Fibroblast of skin of scalp (primary cell): ENCODE measurements around the gene CERS6.
"Not testable (repeated sequence)": the region's sequence is repeated elsewhere in the genome, so short reads cannot be mapped to it uniquely, and the experiment has no call there.

Source experiments
- DNase-seq: peaks from one replicate; pipeline ENCODE4 v3.0.0-alpha.2; 2013

The CERS6 gene

GRCh38 chr2:168468354-168468753 is 12.3 kb downstream of the CERS6 start:
- no peak for DNase-seq

GRCh38 chr2:168469281-168469988 is 13.4 kb downstream of the CERS6 start:
- DNase-seq = no peak

- no peak for DNase-seq
Measured at GRCh38 chr2:168470320-168471162, 14.5 kb downstream of the CERS6 start.

- DNase-seq = no peak
Measured at GRCh38 chr2:168471163-168471475, 15.0 kb downstream of the CERS6 start.

GRCh38 chr2:168475636-168476035 is 19.6 kb downstream of the CERS6 start:
- no peak for DNase-seq

GRCh38 chr2:168478206-168478605 is 22.1 kb downstream of the CERS6 start:
- DNase-seq = no peak

GRCh38 chr2:168480356-168480755 is 24.3 kb downstream of the CERS6 start:
- no peak for DNase-seq

- DNase-seq = no peak
Measured at GRCh38 chr2:168480825-168481585, 24.9 kb downstream of the CERS6 start.

- no peak for DNase-seq
Measured at GRCh38 chr2:168482269-168482668, 26.2 kb downstream of the CERS6 start.

GRCh38 chr2:168482952-168483831 is 27.1 kb downstream of the CERS6 start:
- DNase-seq = no peak

GRCh38 chr2:168486477-168486876 is 30.4 kb downstream of the CERS6 start:
- DNase-seq = no peak

GRCh38 chr2:168490015-168490874 is 34.2 kb downstream of the CERS6 start:
- DNase-seq = peak; percentile 32

- DNase-seq = peak; percentile 5
Measured at GRCh38 chr2:168490946-168491605, 35.0 kb downstream of the CERS6 start.

- not testable (repeated sequence) for DNase-seq
Measured at GRCh38 chr2:168491728-168492127, 35.7 kb downstream of the CERS6 start.

GRCh38 chr2:168493219-168493618 is 37.1 kb downstream of the CERS6 start:
- DNase-seq = not testable (repeated sequence)

- DNase-seq = peak; percentile 27
Measured at GRCh38 chr2:168494190-168494711, 38.2 kb downstream of the CERS6 start.

GRCh38 chr2:168495524-168495923 is 39.5 kb downstream of the CERS6 start:
- DNase-seq = no peak

GRCh38 chr2:168496906-168497305 is 40.8 kb downstream of the CERS6 start:
- no peak for DNase-seq

- DNase-seq = no peak
Measured at GRCh38 chr2:168499500-168499899, 43.4 kb downstream of the CERS6 start.

- DNase-seq = no peak
Measured at GRCh38 chr2:168500516-168500915, 44.4 kb downstream of the CERS6 start.
